WERI-Rb-1 (cell line): ENCODE measurements around the gene HS3ST4.
A peak's percentile ranks its signal among the peaks of the same experiment; 100 is the strongest.

Source experiments
- DNase-seq: peaks from one replicate; pipeline ENCODE4 v3.0.0-alpha.2; 2020
- H3K27ac ChIP-seq: fragments of 250-450 bp; sonication (Bioruptor Pico); 2 replicates; pipeline ENCODE4 v1.5.1; 2020; ENCODE audit warnings: mild to moderate bottlenecking, moderate library complexity
- H3K27me3 ChIP-seq: fragments of 250-450 bp; sonication (Bioruptor Pico); 2 replicates; pipeline ENCODE4 v1.5.1; 2021; ENCODE audit warnings: mild to moderate bottlenecking, low read depth, moderate library complexity; ENCODE audit not compliant: insufficient read depth, severe bottlenecking
- H3K36me3 ChIP-seq: fragments of 250-450 bp; sonication (Bioruptor Pico); 2 replicates; pipeline ENCODE4 v1.5.1; 2020; ENCODE audit warnings: mild to moderate bottlenecking, moderate library complexity
- H3K4me3 ChIP-seq: 2 replicates; pipeline ENCODE4 v1.5.1; 2011; ENCODE audit warnings: low read depth, mild to moderate bottlenecking, control low read depth, low read length
- H3K9me3 ChIP-seq: fragments of 250-450 bp; sonication (Bioruptor Pico); 2 replicates; pipeline ENCODE4 v1.5.1; 2021; ENCODE audit warnings: mild to moderate bottlenecking, moderate library complexity; ENCODE audit not compliant: severe bottlenecking
- TF ChIP-seq, protein P1 (sequence below): IDR thresholded peaks from 2 replicates; pipeline ENCODE4 v1.5.1; 2011; ENCODE audit warnings: low read depth, mild to moderate bottlenecking, control low read depth, inconsistent platforms, low read length

Gene HS3ST4

DNA sequence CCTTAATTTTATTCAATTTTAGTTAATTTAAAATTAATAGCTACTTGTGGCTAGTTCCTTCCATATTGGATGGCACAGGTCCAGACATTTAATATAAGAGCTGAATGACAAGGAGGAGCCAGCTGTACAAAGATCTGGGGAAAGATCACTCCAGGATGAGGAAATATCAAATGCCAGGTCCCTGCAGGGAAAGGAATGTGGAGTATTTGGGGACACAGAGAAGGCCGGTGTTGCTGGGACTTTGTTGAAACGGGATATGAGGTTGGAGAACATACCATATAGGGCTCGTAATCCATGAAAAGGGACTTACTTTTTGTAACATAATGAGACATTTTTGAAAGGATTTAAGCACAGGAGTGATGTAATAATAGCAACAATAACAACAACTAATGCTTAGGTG, 426.8 kb downstream of the HS3ST4 start:
- Histone ChIP-seq H3K27ac (no peak overlapping the region), H3K36me3 (no peaks in the 10 kb centered on the region), H3K4me3 (no peak overlapping the region), H3K9me3 (no peaks in the 10 kb centered on the region), H3K27me3 (no peaks in the 10 kb centered on the region)
- DNase-seq: no peak
- TF ChIP-seq, protein P1, sequence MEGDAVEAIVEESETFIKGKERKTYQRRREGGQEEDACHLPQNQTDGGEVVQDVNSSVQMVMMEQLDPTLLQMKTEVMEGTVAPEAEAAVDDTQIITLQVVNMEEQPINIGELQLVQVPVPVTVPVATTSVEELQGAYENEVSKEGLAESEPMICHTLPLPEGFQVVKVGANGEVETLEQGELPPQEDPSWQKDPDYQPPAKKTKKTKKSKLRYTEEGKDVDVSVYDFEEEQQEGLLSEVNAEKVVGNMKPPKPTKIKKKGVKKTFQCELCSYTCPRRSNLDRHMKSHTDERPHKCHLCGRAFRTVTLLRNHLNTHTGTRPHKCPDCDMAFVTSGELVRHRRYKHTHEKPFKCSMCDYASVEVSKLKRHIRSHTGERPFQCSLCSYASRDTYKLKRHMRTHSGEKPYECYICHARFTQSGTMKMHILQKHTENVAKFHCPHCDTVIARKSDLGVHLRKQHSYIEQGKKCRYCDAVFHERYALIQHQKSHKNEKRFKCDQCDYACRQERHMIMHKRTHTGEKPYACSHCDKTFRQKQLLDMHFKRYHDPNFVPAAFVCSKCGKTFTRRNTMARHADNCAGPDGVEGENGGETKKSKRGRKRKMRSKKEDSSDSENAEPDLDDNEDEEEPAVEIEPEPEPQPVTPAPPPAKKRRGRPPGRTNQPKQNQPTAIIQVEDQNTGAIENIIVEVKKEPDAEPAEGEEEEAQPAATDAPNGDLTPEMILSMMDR: no peak

DNA sequence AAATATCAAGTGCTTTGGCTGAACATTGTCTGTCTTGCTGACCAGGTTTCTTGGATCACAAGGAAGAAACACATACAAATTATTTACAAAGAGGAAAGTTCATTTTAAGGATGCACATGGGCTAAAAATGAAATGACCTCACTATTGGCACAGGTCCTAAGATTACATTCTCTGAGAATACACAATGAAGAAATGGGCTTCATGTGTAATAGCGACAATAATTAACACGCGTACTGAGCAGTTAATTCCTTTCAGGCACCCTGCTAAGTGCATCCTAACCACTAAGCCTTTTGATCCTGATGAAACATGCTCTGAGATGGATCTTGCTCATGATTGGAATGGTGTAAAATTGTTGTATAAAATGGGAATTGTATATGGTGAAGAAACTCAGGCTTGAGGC, 429.0 kb downstream of the HS3ST4 start:
- DNase-seq: no peak
- H3K27ac ChIP-seq: no peak overlapping the region
- H3K27me3 ChIP-seq: no peaks in the 10 kb centered on the region
- no peak overlapping the region for H3K4me3 ChIP-seq
- TF ChIP-seq, protein P1: no peak
- no peaks in the 10 kb centered on the region for H3K9me3 ChIP-seq
- no peaks in the 10 kb centered on the region for H3K36me3 ChIP-seq

DNA sequence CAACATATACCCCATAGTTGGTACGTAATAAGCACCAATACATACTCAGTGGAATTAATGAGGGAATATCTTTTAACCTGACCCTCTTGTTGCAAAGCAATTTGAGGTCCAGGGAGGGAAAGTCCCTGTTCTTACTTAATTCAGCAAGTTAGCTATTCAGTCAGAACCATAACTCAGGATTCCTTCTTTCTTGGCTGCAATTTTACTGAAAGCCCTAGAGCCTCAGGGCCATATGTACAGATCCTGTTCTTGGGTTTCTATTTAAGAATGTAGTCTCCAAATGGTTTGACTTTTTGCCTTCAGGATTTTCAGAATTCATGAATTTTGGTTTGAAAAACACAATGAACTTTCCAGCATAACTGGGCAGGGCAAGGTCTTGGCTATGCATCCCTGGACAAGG, 436.5 kb downstream of the HS3ST4 start:
- Histone ChIP-seq H3K4me3 (no peak overlapping the region), H3K36me3 (no peaks in the 10 kb centered on the region), H3K9me3 (no peaks in the 10 kb centered on the region), H3K27ac (no peak overlapping the region), H3K27me3 (no peaks in the 10 kb centered on the region)
- no peak for DNase-seq
- TF ChIP-seq, protein P1: no peak

DNA sequence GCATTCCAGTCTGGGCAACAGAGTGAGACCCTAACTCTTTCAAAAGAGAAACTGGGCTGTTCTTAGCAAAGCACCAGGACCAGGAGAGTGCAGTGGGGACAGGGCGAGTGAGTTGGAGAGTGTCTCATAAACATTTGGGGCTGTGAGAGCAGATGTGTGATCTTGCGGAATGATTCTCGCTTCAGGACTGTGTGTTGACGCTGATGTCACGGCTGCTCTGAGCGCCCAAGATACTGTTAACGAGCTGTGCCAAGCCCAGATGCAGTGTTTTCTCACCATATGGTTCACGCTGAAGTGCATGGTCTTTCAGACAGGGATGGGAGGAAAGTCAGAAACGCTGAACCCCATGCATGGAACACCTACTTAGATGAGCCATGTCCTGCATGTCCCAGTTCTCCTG, 438.2 kb downstream of the HS3ST4 start:
- H3K36me3 ChIP-seq: no peaks in the 10 kb centered on the region
- H3K9me3 ChIP-seq: no peaks in the 10 kb centered on the region
- H3K27me3 ChIP-seq: no peaks in the 10 kb centered on the region
- DNase-seq: no peak
- H3K27ac ChIP-seq: no peak overlapping the region
- H3K4me3 ChIP-seq: no peak overlapping the region
- TF ChIP-seq, protein P1: no peak

DNA sequence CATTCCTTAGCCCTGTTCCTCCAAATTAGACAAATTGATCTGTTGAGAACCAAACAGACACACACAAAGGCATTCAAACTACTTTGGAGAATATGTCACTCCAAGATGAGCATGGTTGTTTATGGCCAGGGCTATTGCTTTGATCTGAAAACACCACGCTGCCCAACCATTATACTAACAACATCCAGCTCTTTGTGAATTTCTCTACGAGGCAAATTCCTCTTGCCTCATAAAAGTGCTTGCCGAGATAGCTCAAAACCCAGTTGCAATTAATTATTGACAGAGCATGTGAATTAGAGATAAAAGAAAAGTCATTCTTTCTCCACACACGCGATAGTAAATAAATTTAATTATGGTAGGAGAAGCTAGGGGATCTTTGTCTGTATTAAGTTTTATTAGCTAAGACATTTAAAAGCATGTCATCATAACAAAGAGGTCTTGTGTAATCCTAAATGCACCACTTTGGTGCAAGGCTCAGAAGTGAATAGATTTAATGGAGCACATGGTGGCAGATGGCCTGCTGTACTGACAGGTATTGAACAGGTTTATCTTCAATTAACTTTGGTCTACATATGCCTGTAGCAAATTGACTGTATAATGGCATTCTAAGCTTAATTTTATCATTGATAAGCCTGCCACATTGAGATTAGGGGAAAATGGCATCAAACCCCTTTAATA, 441.8 kb downstream of the HS3ST4 start:
- peak; percentile 65 for DNase-seq
- Histone ChIP-seq H3K4me3 (no peak overlapping the region), H3K27me3 (no peaks in the 10 kb centered on the region), H3K36me3 (peaks cover 3% of the 10 kb centered on the region), H3K27ac (peak overlapping the region; percentile 61), H3K9me3 (no peaks in the 10 kb centered on the region)
- TF ChIP-seq, protein P1: no peak

DNA sequence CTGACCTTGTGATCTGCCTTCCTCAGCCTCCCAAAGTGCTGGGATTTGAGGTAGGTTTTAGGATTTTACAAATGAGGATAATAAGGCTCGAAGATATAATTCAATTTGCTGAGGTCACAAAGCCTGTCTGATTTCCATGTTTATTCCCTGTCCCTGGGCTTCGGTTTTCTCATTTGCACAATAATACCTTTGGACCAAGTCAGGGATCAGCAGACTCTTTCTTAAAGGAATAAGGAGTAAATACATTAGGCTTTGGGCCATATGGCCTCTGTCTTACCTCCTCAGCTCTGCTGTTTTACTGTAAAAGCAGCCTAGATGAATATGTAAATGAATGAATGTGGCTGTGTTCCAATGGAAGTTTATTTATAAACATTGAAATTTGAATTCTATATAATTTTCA, 442.8 kb downstream of the HS3ST4 start:
- H3K36me3 ChIP-seq: peaks cover 3% of the 10 kb centered on the region
- TF ChIP-seq, protein P1: no peak
- peak; percentile 54 for DNase-seq
- no peaks in the 10 kb centered on the region for H3K9me3 ChIP-seq
- no peak overlapping the region for H3K4me3 ChIP-seq
- H3K27me3 ChIP-seq: no peaks in the 10 kb centered on the region
- H3K27ac ChIP-seq: peak overlapping the region; percentile 61
